Adrenal gland (tissue), 12 donors: Measurements from ENCODE around the gene CALD1. TPM values are rescaled to one million over a fixed set of nuclear protein-coding genes. Genes with fewer than 3 reads are reported as not detected.

Source experiments
- DNase-seq, 7 donors: peaks; one replicate each; pipeline ENCODE4 v3.0.0-alpha.2; 2019 to 2020
- H3K27ac ChIP-seq, 5 donors: fragments of 200-600 bp; sonication (generic) in 4 of 5; 1 replicate in 3 of 5; 2 replicates in 2 of 5; pipeline versions ENCODE4 v1.5.1 to v1.8.0; 2016 to 2020; ENCODE audit warnings: mild to moderate bottlenecking in 1 of 5
- H3K27me3 ChIP-seq: fragments of 200-600 bp; 2 replicates; pipeline ENCODE4 v1.8.0; 2021
- H3K36me3 ChIP-seq, 2 donors: fragments of 200-600 bp; replicated peaks in 1 of 2; 1 replicate in 1 of 2; 2 replicates in 1 of 2; pipeline versions ENCODE4 v1.5.1 to v1.8.0; 2018 to 2022
- H3K4me1 ChIP-seq, 2 donors: fragments of 200-600 bp; replicated peaks in 1 of 2; 1 replicate in 1 of 2; 2 replicates in 1 of 2; pipeline versions ENCODE4 v1.5.1 to v1.8.0; 2018 to 2021
- H3K4me3 ChIP-seq, 4 donors: fragments of 200-600 bp; sonication (generic) in 3 of 4; one replicate each; pipeline ENCODE4 v1.5.1; 2016 to 2018
- H3K9me3 ChIP-seq, 3 donors: fragments of 200-600 bp; sonication (generic) in 1 of 3; replicated peaks in 1 of 3; 1 replicate in 2 of 3; 2 replicates in 1 of 3; pipeline versions ENCODE4 v1.5.1 to v1.8.0; 2016 to 2021
- POLR2A ChIP-seq, 2 donors: fragments of 450-650 bp; IDR thresholded peaks; one replicate each; pipeline ENCODE4 v1.6.1; 2017; ENCODE audit warnings: antibody characterized with exemption in 2 of 2, mild to moderate bottlenecking in 2 of 2, moderate library complexity in 1 of 2
- WGBS, 4 donors: extraction: QIAGEN DNeasy Blood & Tissue Kit in 2 of 4; methylation state at CpG; one replicate each; pipeline versions ENCODE4 v1.1.5 to v1.1.7; 2013 to 2017; 5-methylcytosine and 5-hydroxymethylcytosine counted together
- intact Hi-C, 2 donors: fragments of 100-400 bp; cut with DNase I; formaldehyde crosslinking; loops; one replicate each; pipeline versions ENCODE4 v1.14.1 to v1.15.0; 2022 to 2023
- polyA plus RNA-seq, 3 donors: library from polyadenylated mRNA; stranded (reverse); fragments of 200-250 nt in 2 of 3; fragments of 350-450 nt in 1 of 3; fragmentation: Illumina TruSeq in 1 of 3; extraction: RNeasy Lipid Tissue Mini Kit (QIAGEN cat#74804) in 1 of 3; gene quantifications; one replicate each; pipeline ENCODE4 v1.2.3, GENCODE V29; 2013 to 2014
- total RNA-seq, 9 donors: library from RNA; depleted of rRNA in 4 of 9; stranded (reverse); fragments of >200 nt in 4 of 9; fragments of 120-200 nt in 1 of 9; fragmentation: NEBNext Ultra II Directional in 1 of 9; extraction: Animal tissue kit (Norgen Biotek cat#: 25700) in 1 of 9; gene quantifications; one replicate each; pipeline versions ENCODE4 v1.1.0 to v1.2.4, GENCODE V29; 2013 to 2023
- TF ChIP-seq, protein P1 (sequence below), 6 experiments: fragments of 450-650 bp in 4 of 6; fragments of 200-600 bp in 2 of 6; sonication (generic) in 1 of 6; IDR thresholded peaks; 1 replicate in 5 of 6; 2 replicates in 1 of 6; pipeline versions ENCODE4 v1.5.1 to v1.8.0; 2016 to 2021; ENCODE audit warnings: antibody characterized with exemption in 6 of 6, mild to moderate bottlenecking in 2 of 6, moderate library complexity in 1 of 6
- donor health status: healthy with polysubstance abuse.
- donor health status: Bipolar disorder and iron deficiency.
- donor health status: DM: yes; HTN: yes; CAD: no.
- donor health status: DM: no; HTN: no; CAD: no.
- donor health status: DM: no; HTN: no; CAD: no.
- donor health status: DM: yes; HTN: yes; CAD: no.

Gene CALD1
- total and polyA plus RNA-seq, 12 donors = 67.5 to 258 (median 199) TPM

DNA sequence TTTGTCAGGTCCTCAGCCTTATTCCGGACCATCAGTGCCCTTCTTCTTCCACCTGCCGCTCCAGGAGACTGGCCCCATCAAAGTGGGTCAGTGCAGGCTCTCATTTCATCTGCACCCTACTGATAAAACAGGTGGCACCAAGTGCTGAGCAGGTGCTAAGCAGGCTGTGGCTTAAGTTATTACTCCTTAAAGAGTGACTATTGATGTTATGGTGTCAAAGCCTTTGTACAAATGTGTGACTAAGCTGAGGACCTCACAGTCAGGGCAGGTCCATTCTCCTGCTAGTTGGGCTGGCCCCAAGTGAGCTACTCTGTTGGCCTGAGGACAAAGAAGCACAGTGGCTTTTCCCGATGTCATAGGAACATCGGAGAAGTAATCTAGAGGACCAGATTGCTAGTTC, 11.2 kb upstream of the CALD1 start:
- Histone ChIP-seq H3K27me3 (no peaks in the 10 kb centered on the region), H3K36me3 (no peaks in the 10 kb centered on the region), H3K4me3 (no peak overlapping the region), H3K4me1 (no peaks in the 10 kb centered on the region), H3K27ac (peak overlapping the region in 2 of 5 donors; percentile 7 to 61), H3K9me3 (no peaks in the 10 kb centered on the region)
- WGBS, 4 donors = 84 to 91% (median 89%) methylated on average over 4 of the region's 4 CpGs
- intact Hi-C loops = loop anchor here in 1 of 2 donors (10.0 kb wide), 1 partner anchor 177 kb away; no protein-coding TSS in a partner anchor
- TF ChIP-seq, protein P1, sequence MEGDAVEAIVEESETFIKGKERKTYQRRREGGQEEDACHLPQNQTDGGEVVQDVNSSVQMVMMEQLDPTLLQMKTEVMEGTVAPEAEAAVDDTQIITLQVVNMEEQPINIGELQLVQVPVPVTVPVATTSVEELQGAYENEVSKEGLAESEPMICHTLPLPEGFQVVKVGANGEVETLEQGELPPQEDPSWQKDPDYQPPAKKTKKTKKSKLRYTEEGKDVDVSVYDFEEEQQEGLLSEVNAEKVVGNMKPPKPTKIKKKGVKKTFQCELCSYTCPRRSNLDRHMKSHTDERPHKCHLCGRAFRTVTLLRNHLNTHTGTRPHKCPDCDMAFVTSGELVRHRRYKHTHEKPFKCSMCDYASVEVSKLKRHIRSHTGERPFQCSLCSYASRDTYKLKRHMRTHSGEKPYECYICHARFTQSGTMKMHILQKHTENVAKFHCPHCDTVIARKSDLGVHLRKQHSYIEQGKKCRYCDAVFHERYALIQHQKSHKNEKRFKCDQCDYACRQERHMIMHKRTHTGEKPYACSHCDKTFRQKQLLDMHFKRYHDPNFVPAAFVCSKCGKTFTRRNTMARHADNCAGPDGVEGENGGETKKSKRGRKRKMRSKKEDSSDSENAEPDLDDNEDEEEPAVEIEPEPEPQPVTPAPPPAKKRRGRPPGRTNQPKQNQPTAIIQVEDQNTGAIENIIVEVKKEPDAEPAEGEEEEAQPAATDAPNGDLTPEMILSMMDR (IDR thresholded peaks at IDR 0.05) = no peak
- no peak for DNase-seq

DNA sequence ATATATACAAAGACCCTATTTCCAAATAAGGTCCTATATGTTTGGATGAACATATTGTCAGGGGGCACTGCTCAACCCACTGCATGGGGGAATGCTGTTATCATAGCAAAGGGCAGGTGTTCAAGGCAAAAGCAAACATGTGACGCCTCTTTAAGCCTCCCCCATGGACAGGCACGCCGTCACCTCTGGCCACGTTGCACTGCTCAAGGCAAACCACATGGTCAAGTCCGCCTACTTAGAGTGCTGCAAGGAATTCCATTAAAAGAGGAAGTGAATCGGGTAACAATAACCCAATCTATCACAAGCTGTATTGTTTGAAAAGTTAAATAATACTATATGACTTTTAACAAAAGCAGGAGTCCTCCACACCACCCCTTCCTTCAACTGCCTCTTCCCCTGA, 8.8 kb upstream of the CALD1 start:
- WGBS, 4 donors = 71 to 74% (median 72%) methylated on average over 6 of the region's 6 CpGs
- intact Hi-C loops = no loop called here
- TF ChIP-seq, protein P1 (IDR thresholded peaks at IDR 0.05) = no peak
- TF ChIP-seq POLR2A (IDR thresholded peaks at IDR 0.05) = no peak
- Histone ChIP-seq H3K4me1 (no peaks in the 10 kb centered on the region), H3K27ac (no peak overlapping the region), H3K27me3 (no peaks in the 10 kb centered on the region), H3K4me3 (no peak overlapping the region), H3K9me3 (no peaks in the 10 kb centered on the region), H3K36me3 (no peaks in the 10 kb centered on the region)
- DNase-seq = no peak

- 78 to 87% (median 81%) methylated on average over 3 of the region's 3 CpGs for WGBS, 4 donors
These were observed 8.3 kb upstream of the CALD1 start for GRCh38 chr7:134771111-134771510.

GRCh38 chr7:134771889-134772288, 7.5 kb upstream of the CALD1 start:
- TF ChIP-seq, protein P1 (IDR thresholded peaks at IDR 0.05) = no peak
- TF ChIP-seq POLR2A (IDR thresholded peaks at IDR 0.05) = no peak
- no peak for DNase-seq
- H3K36me3 ChIP-seq = no peaks in the 10 kb centered on the region
- H3K4me1 ChIP-seq = no peaks in the 10 kb centered on the region
- no peaks in the 10 kb centered on the region for H3K27me3 ChIP-seq
- H3K27ac ChIP-seq = no peak overlapping the region
- intact Hi-C loops = no loop called here
- H3K4me3 ChIP-seq = no peak overlapping the region
- 78 to 92% (median 82%) methylated on average over 2 of the region's 2 CpGs for WGBS, 4 donors
- no peaks in the 10 kb centered on the region for H3K9me3 ChIP-seq

More at GRCh38 chr7:134771111-134771510, 8.3 kb upstream of the CALD1 start:
- H3K9me3 ChIP-seq = no peaks in the 10 kb centered on the region
- no peak overlapping the region for H3K27ac ChIP-seq
- H3K27me3 ChIP-seq = no peaks in the 10 kb centered on the region
- no peaks in the 10 kb centered on the region for H3K36me3 ChIP-seq
- intact Hi-C loops = no loop called here
- no peak overlapping the region for H3K4me3 ChIP-seq
- no peaks in the 10 kb centered on the region for H3K4me1 ChIP-seq
- DNase-seq = no peak
- TF ChIP-seq POLR2A (IDR thresholded peaks at IDR 0.05) = no peak
- TF ChIP-seq, protein P1 (IDR thresholded peaks at IDR 0.05) = no peak
